CD8-positive, alpha-beta memory T cell (primary cell): ENCODE data around the gene TBC1D21. TPM values are rescaled to one million over a fixed set of nuclear protein-coding genes. Genes with fewer than 3 reads are reported as not detected.

Experiments used
- CTCF ChIA-PET: fragments of 350-600 bp; sonication (Branson Sonifier 250); formaldehyde crosslinking; loops from one replicate; lab custom pipeline; 2021; ENCODE audit warnings: antibody characterized with exemption; lab: Charles Lee
- POLR2A ChIA-PET: fragments of 350-600 bp; sonication (Branson Sonifier 250); formaldehyde crosslinking; loops from one replicate; lab custom pipeline; 2021; ENCODE audit warnings: antibody characterized with exemption; lab: Charles Lee
- DNase-seq, 5 donors: peaks; one replicate each; pipeline versions ENCODE4 v3.0.0 to v3.0.0-alpha.2; 2020 to 2022; ENCODE audit warnings: mixed read lengths in 1 of 5
- H3K27ac ChIP-seq: one replicate; pipeline ENCODE4 v1.7.0; 2013; ENCODE audit warnings: low read depth, mild to moderate bottlenecking, low read length, moderate library complexity
- H3K27me3 ChIP-seq: 2 replicates; pipeline ENCODE4 v1.7.0; 2013; ENCODE audit warnings: low read length, mild to moderate bottlenecking; ENCODE audit not compliant: insufficient read depth, poor library complexity, severe bottlenecking
- H3K36me3 ChIP-seq: 2 replicates; pipeline ENCODE4 v1.7.0; 2013; ENCODE audit warnings: mild to moderate bottlenecking, low read length, moderate library complexity; ENCODE audit not compliant: insufficient read depth
- H3K4me1 ChIP-seq: 2 replicates; pipeline ENCODE4 v1.7.0; 2013; ENCODE audit warnings: mild to moderate bottlenecking, low read length, moderate library complexity; ENCODE audit not compliant: insufficient read depth
- H3K4me3 ChIP-seq: 2 replicates; pipeline ENCODE4 v1.7.0; 2013; ENCODE audit warnings: mild to moderate bottlenecking, low read length
- H3K9me3 ChIP-seq: 2 replicates; pipeline ENCODE4 v1.7.0; 2013; ENCODE audit warnings: mild to moderate bottlenecking, low read length
- H3K27ac Mint-ChIP-seq, 8 donors: one replicate each; pipeline ENCODE4 v1.8.0; 2020 to 2021; ENCODE audit warnings: mixed read lengths in 8 of 8, mild to moderate bottlenecking in 6 of 8, inconsistent platforms in 3 of 8, moderate library complexity in 3 of 8
- H3K27me3 Mint-ChIP-seq, 2 donors: one replicate each; pipeline ENCODE4 v1.8.0; 2020 to 2021; ENCODE audit warnings: mixed read lengths in 2 of 2, mild to moderate bottlenecking in 1 of 2, moderate library complexity in 1 of 2
- H3K36me3 Mint-ChIP-seq, 3 donors: one replicate each; pipeline ENCODE4 v1.8.0; 2020 to 2021; ENCODE audit warnings: mixed read lengths in 3 of 3, inconsistent platforms in 1 of 3, mild to moderate bottlenecking in 1 of 3
- H3K4me1 Mint-ChIP-seq, 3 donors: one replicate each; pipeline ENCODE4 v1.8.0; 2020 to 2021; ENCODE audit warnings: mixed read lengths in 3 of 3, inconsistent platforms in 1 of 3, mild to moderate bottlenecking in 1 of 3
- H3K4me3 Mint-ChIP-seq, 7 donors: one replicate each; pipeline ENCODE4 v1.8.0; 2020 to 2021; ENCODE audit warnings: mixed read lengths in 7 of 7, mild to moderate bottlenecking in 6 of 7, moderate library complexity in 4 of 7, inconsistent platforms in 2 of 7
- H3K9me3 Mint-ChIP-seq, 5 donors: one replicate each; pipeline ENCODE4 v1.8.0; 2020 to 2022; ENCODE audit warnings: mixed read lengths in 5 of 5, mild to moderate bottlenecking in 3 of 5, moderate library complexity in 2 of 5, inconsistent platforms in 1 of 5
- polyA plus RNA-seq: library from polyadenylated mRNA; unstranded; fragments of 300-500 nt; fragmentation: Illumina TruSeq; gene quantifications from one replicate; pipeline ENCODE4 v1.2.3, GENCODE V29; 2021
- total RNA-seq, 2 experiments: library from RNA; stranded (reverse); gene quantifications; one replicate each; pipeline ENCODE4 v1.2.3, GENCODE V29; 2021

Gene TBC1D21
- total and polyA plus RNA-seq, 3 experiments from 2014 or later, result not detected

GRCh38 chr15:73852507-73852906, 20.9 kb upstream of the TBC1D21 start:
- H3K9me3 ChIP-seq, result no peaks in the 10 kb centered on the region
- Mint-ChIP-seq H3K27me3 (peaks cover 25 to 64% of the 10 kb centered on the region in 2 donors), H3K4me3 (no peak overlapping the region), H3K36me3 (peaks cover 0 to 1% (median 0%) of the 10 kb centered on the region in 3 donors), H3K9me3 (peaks cover 0 to 6% (median 3%) of the 10 kb centered on the region in 5 donors), H3K27ac (no peak overlapping the region), H3K4me1 (no peaks in the 10 kb centered on the region)
- ChIA-PET CTCF (no interaction called here), POLR2A (no interaction called here)
- H3K36me3 ChIP-seq, result no peaks in the 10 kb centered on the region
- H3K4me3 ChIP-seq, result no peak overlapping the region
- H3K27me3 ChIP-seq, result no peaks in the 10 kb centered on the region
- H3K4me1 ChIP-seq, result no peaks in the 10 kb centered on the region
- H3K27ac ChIP-seq, result no peak overlapping the region
- no peak for DNase-seq

DNA sequence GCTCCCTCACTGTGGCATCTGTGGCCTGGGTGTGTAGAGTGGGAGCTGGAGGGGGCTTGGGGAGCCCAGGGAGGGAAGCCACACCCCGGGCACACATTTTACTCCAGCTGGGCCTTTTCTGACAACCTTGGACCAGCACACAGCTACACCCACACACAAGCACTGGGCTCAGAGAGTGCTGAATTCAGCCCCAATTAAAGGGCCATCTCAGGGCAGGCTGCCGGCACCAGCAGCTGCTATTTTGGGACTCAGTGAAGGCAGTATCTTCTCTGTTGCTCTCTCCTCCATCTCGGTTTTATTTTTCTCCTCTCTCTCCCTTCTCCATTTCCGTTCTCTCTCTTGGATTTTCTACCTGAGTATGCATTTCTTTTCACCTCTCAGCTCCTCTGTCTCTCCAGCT, 19.1 kb upstream of the TBC1D21 start:
- no peaks in the 10 kb centered on the region for H3K4me1 Mint-ChIP-seq
- Histone ChIP-seq H3K27ac (no peak overlapping the region), H3K4me1 (no peaks in the 10 kb centered on the region), H3K9me3 (no peaks in the 10 kb centered on the region), H3K36me3 (no peaks in the 10 kb centered on the region), H3K27me3 (no peaks in the 10 kb centered on the region), H3K4me3 (no peak overlapping the region)
- H3K36me3 Mint-ChIP-seq, result peaks cover 0 to 3% (median 0%) of the 10 kb centered on the region in 3 donors
- ChIA-PET CTCF (no interaction called here), POLR2A (no interaction called here)
- H3K27me3 Mint-ChIP-seq, result peaks cover 28 to 70% of the 10 kb centered on the region in 2 donors
- H3K27ac Mint-ChIP-seq, result no peak overlapping the region
- DNase-seq, result no peak
- H3K4me3 Mint-ChIP-seq, result no peak overlapping the region
- peaks cover 0 to 6% (median 3%) of the 10 kb centered on the region in 5 donors for H3K9me3 Mint-ChIP-seq

DNA sequence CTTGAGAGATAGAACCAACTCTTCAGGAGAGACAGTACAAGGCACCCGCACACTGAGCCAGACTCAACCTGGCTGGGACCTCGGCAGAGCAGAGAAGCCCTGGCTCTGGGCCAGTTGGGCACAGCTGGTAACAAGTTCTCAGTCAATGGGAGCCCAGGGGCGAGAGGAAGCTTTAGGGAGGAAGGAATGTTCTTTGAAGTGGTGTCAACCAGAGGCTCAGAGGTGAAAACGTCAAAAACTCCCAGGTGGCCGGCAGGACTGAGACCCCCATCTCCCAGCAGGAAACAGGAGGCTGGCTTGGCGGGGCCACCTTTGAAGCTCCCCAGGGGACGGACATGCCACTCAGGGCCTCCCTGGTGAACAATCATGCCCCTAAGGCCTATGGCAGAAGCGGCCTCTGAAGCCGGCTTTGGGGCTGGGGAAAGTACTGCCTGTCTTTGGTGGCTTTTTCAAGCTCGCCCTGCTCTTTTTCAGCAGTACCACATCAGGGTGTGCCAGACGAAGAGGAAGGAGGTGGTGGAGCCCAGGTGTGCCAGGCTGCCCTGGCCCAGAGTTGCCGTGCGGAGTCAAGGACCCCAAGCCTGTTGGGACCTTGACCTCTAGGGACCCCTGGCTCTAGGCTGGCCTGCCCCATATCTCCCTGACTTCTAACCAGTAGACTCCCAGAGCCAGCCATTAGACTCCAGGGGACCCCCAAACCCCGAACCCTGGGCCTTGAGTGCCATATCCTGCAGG, 16.7 kb upstream of the TBC1D21 start:
- ChIA-PET POLR2A (no interaction called here), CTCF (no interaction called here)
- no peaks in the 10 kb centered on the region for H3K36me3 ChIP-seq
- H3K27me3 ChIP-seq, result no peaks in the 10 kb centered on the region
- DNase-seq, result no peak
- H3K4me1 ChIP-seq, result no peaks in the 10 kb centered on the region
- H3K27ac ChIP-seq, result no peak overlapping the region
- Mint-ChIP-seq H3K9me3 (peaks cover 0 to 3% (median 0%) of the 10 kb centered on the region in 5 donors), H3K4me1 (no peaks in the 10 kb centered on the region), H3K27ac (no peak overlapping the region), H3K27me3 (peaks cover 28 to 76% of the 10 kb centered on the region in 2 donors), H3K36me3 (peaks cover 0 to 3% (median 0%) of the 10 kb centered on the region in 3 donors), H3K4me3 (no peak overlapping the region)
- no peak overlapping the region for H3K4me3 ChIP-seq
- H3K9me3 ChIP-seq, result no peaks in the 10 kb centered on the region

DNA sequence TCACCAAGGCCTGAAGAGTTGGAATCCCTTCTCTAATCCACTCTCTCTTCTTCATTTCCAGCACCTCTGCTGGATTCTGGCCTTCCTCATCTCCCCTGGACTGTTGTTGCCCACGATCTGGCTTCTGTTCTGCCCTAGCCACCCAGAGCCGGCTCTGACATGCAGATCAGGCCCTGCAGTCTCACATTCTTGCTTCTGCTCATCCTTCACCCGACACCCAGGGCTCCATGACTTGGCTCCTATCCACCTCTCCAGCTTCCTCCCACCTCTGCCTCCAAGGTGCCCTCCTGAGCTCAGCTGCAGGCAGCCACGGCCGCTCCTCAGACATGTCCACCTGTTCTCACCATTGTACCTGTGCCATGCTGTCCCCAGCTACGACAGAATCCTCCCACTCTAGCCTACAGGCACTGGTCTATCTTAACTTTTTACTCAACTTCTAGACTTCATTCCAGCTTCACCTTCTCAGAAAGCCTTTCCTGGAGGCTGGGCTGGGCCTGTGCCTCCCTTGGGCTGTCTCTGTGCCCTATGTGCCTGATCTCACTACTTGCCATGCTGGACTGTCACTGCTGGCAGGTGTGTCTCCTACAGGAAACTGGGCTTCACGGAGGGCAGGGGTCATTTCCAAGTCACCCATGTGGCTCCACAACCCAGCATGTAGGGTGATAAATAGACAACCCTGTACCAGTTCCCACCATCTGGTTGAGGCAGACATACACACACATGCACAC, 16.0 kb upstream of the TBC1D21 start:
- Histone ChIP-seq H3K36me3 (no peaks in the 10 kb centered on the region), H3K4me3 (no peak overlapping the region), H3K27ac (no peak overlapping the region), H3K4me1 (no peaks in the 10 kb centered on the region), H3K9me3 (no peaks in the 10 kb centered on the region), H3K27me3 (no peaks in the 10 kb centered on the region)
- DNase-seq, result no peak
- POLR2A ChIA-PET, result no interaction called here
- Mint-ChIP-seq H3K9me3 (peaks cover 0 to 3% (median 0%) of the 10 kb centered on the region in 5 donors), H3K36me3 (peaks cover 0 to 3% (median 0%) of the 10 kb centered on the region in 3 donors), H3K27ac (no peak overlapping the region), H3K4me3 (no peak overlapping the region), H3K4me1 (no peaks in the 10 kb centered on the region), H3K27me3 (peaks cover 35 to 76% of the 10 kb centered on the region in 2 donors)
- CTCF ChIA-PET, result no interaction called here

DNA sequence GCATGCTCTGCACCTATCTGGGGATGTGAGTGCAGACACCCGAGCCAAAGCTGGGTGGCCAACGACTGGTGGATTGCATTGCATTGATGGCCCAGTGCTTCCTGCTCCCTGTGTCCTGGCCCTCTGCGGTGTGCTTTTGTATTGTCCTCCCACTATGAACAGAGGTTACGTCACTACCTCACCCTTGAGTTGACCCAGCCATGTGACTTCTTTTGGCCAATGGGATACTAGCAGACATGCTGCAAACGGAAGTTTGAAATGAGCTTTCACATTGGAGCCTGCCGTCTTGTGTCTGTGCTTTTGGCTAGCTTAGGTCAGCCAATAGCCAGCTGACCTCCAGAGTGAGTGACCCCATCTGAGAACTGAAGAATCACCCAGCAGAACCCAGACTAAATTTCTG, 15.3 kb upstream of the TBC1D21 start:
- POLR2A ChIA-PET, result no interaction called here
- CTCF ChIA-PET, result no interaction called here
- Histone ChIP-seq H3K4me1 (no peaks in the 10 kb centered on the region), H3K36me3 (no peaks in the 10 kb centered on the region), H3K9me3 (no peaks in the 10 kb centered on the region), H3K27ac (no peak overlapping the region), H3K4me3 (no peak overlapping the region), H3K27me3 (no peaks in the 10 kb centered on the region)
- Mint-ChIP-seq H3K4me3 (no peak overlapping the region), H3K4me1 (no peaks in the 10 kb centered on the region), H3K36me3 (peaks cover 0 to 3% (median 0%) of the 10 kb centered on the region in 3 donors), H3K27ac (no peak overlapping the region), H3K27me3 (peaks cover 33 to 73% of the 10 kb centered on the region in 2 donors), H3K9me3 (no peaks in the 10 kb centered on the region)
- DNase-seq, result no peak

DNA sequence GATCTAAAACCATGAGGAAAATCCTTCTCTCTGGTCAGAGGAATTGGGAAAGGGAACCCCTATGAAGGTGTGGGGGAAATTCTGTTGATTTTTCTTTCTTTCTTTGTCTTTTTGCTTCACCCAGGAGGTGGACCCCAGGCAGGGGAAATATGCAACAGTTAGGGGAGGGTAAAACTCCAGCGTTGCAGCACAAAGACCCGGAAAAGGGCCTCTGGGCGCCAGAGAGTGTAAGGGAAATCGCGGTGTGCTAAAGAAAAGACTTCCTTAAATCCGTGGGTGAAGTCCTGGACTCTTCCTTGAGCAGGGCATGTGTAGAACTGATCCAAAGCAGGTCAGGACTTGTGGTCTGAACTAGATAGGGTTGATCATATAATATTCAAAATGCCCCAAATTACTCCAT, 11.1 kb upstream of the TBC1D21 start:
- ChIA-PET CTCF (no interaction called here), POLR2A (no interaction called here)
- Histone ChIP-seq H3K9me3 (no peaks in the 10 kb centered on the region), H3K27me3 (no peaks in the 10 kb centered on the region), H3K4me3 (no peak overlapping the region), H3K36me3 (no peaks in the 10 kb centered on the region), H3K27ac (no peak overlapping the region), H3K4me1 (peaks cover 6% of the 10 kb centered on the region)
- Mint-ChIP-seq H3K36me3 (peaks cover 0 to 3% (median 0%) of the 10 kb centered on the region in 3 donors), H3K9me3 (peaks cover 0 to 5% (median 0%) of the 10 kb centered on the region in 5 donors), H3K27me3 (peaks cover 22 to 66% of the 10 kb centered on the region in 2 donors), H3K4me1 (peaks cover 0 to 5% (median 3%) of the 10 kb centered on the region in 3 donors), H3K27ac (no peak overlapping the region), H3K4me3 (no peak overlapping the region)
- no peak for DNase-seq

GRCh38 chr15:73865379-73865778, 8.0 kb upstream of the TBC1D21 start:
- Histone ChIP-seq H3K36me3 (no peaks in the 10 kb centered on the region), H3K4me1 (peaks cover 6% of the 10 kb centered on the region), H3K4me3 (no peak overlapping the region), H3K27ac (no peak overlapping the region), H3K9me3 (no peaks in the 10 kb centered on the region), H3K27me3 (no peaks in the 10 kb centered on the region)
- Mint-ChIP-seq H3K4me3 (no peak overlapping the region), H3K36me3 (no peaks in the 10 kb centered on the region), H3K9me3 (peaks cover 0 to 5% (median 0%) of the 10 kb centered on the region in 5 donors), H3K27ac (no peak overlapping the region), H3K4me1 (peaks cover 0 to 5% (median 3%) of the 10 kb centered on the region in 3 donors), H3K27me3 (peaks cover 19 to 69% of the 10 kb centered on the region in 2 donors)
- DNase-seq, result no peak
- POLR2A ChIA-PET, result no interaction called here
- CTCF ChIA-PET, result interaction anchor here (1.2 to 1.6 kb wide), 2 partner anchors 9 to 99 kb away, joined by 3 to 7 read pairs; partner anchors contain the start of gene TBC1D21

DNA sequence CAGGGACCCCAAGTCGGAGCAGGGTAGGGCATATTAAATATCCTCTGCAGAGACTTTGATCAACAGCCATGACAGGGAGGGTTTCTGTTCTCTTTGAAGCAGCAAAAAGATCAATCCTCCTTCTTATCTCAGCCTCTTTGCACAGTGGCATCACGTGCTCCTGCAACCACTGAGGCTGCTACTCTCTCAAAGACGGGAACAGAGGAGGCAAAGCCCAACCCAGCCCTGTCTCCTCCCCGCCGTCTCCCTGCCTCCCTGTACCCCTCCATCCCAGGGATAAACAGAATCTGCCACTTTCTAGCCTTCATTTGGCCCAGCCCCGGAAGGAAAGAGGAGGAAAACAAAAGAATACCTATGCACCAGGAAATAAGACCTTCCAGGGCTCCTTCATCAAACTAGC, 7.5 kb upstream of the TBC1D21 start:
- H3K36me3 ChIP-seq, result no peaks in the 10 kb centered on the region
- no peak overlapping the region for H3K27ac ChIP-seq
- no peaks in the 10 kb centered on the region for H3K36me3 Mint-ChIP-seq
- POLR2A ChIA-PET, result no interaction called here
- no peaks in the 10 kb centered on the region for H3K9me3 ChIP-seq
- peak in 1 of 5 donors; percentile 20 for DNase-seq
- no peak overlapping the region for H3K4me3 ChIP-seq
- H3K27ac Mint-ChIP-seq, result no peak overlapping the region
- H3K27me3 Mint-ChIP-seq, result peaks cover 19 to 70% of the 10 kb centered on the region in 2 donors
- no peaks in the 10 kb centered on the region for H3K27me3 ChIP-seq
- peaks cover 0 to 5% (median 0%) of the 10 kb centered on the region in 5 donors for H3K9me3 Mint-ChIP-seq
- peaks cover 0 to 5% (median 3%) of the 10 kb centered on the region in 3 donors for H3K4me1 Mint-ChIP-seq
- H3K4me3 Mint-ChIP-seq, result no peak overlapping the region
- H3K4me1 ChIP-seq, result peaks cover 6% of the 10 kb centered on the region
- CTCF ChIA-PET, result interaction anchor here (1.6 kb wide), 1 partner anchor 8 kb away, joined by 7 read pairs; the partner anchor contains the start of gene TBC1D21
